ENCODE results near the gene MRPS10.
"Not testable (repeated sequence)": the region's sequence is repeated elsewhere in the genome, so short reads cannot be mapped to it uniquely, and the experiment has no call there.

The MRPS10 gene

GRCh38 chr6:42171813-42172581 lies 45.7 kb downstream of the MRPS10 start:
- no peak for DNase-seq

GRCh38 chr6:42169780-42170179 lies 47.9 kb downstream of the MRPS10 start:
- DNase-seq = not testable (repeated sequence)

- no peak for DNase-seq
Measured at GRCh38 chr6:42168650-42169049, 49.0 kb downstream of the MRPS10 start.

GRCh38 chr6:42166444-42167141 lies 51.1 kb downstream of the MRPS10 start:
- DNase-seq = peak; percentile 50

GRCh38 chr6:42165016-42165415 lies 52.6 kb downstream of the MRPS10 start:
- no peak for DNase-seq

- DNase-seq = no peak
Measured at GRCh38 chr6:42163981-42164380, 53.7 kb downstream of the MRPS10 start.

- no peak for DNase-seq
Measured at GRCh38 chr6:42162812-42163211, 54.8 kb downstream of the MRPS10 start.

GRCh38 chr6:42162384-42162783 lies 55.3 kb downstream of the MRPS10 start:
- DNase-seq = peak; percentile 6

GRCh38 chr6:42159431-42160024 lies 58.1 kb downstream of the MRPS10 start:
- DNase-seq = no peak

GRCh38 chr6:42158631-42159030 lies 59.0 kb downstream of the MRPS10 start:
- DNase-seq = no peak

GRCh38 chr6:42158011-42158410 lies 59.6 kb downstream of the MRPS10 start:
- no peak for DNase-seq
